ENCODE data around the gene CHIT1. TPM values are rescaled to one million over a fixed set of nuclear protein-coding genes. Genes with fewer than 3 reads are reported as not detected.

The CHIT1 gene
- total and polyA plus RNA-seq, 2 of the 8 experiments (the other 6 are each of a cell fraction or from before 2014, with no cell fraction given): not detected

GRCh38 chr1:203167026-203167912, 62.2 kb downstream of the CHIT1 start:
- no peak overlapping the region for H2BK15ac ChIP-seq (ENCODE audit: low read length)
- no peak overlapping the region for H3K9ac ChIP-seq (replicated peaks in 1 of 4; ENCODE audit: extremely low read depth in 1 of 4, low read depth in 3 of 4, low read length in 3 of 4)
- H3K23ac ChIP-seq (ENCODE audit: insufficient read length): no peak overlapping the region
- H3K18ac ChIP-seq (ENCODE audit: extremely low read depth, low read length): no peak overlapping the region
- no peaks in the 10 kb centered on the region for H4K20me1 ChIP-seq (replicated peaks in 1 of 2; ENCODE audit: control insufficient read depth in 1 of 2, insufficient read depth in 2 of 2, low read length in 2 of 2)
- no peak overlapping the region for H3K14ac ChIP-seq (ENCODE audit: insufficient read length)
- H3K56ac ChIP-seq (replicated peaks; ENCODE audit: insufficient read length, low read depth, low read length): no peak overlapping the region
- H3K4me1 ChIP-seq (replicated peaks in 1 of 4; ENCODE audit: control insufficient read depth in 3 of 4, insufficient read depth in 4 of 4, low read length in 3 of 4): no peaks in the 10 kb centered on the region; a peak in 1 of 7 replicates
- no peak overlapping the region for H2BK20ac ChIP-seq (ENCODE audit: low read length)
- 95% methylated on average over 10 of the region's 23 CpGs; no CpG with 5 or more reads in 1 of the 2 experiments for WGBS, 2 experiments (ENCODE audit: extremely low coverage in 1 of 2, insufficient coverage in 1 of 2, insufficient read length in 1 of 2, insufficient replicate concordance in 2 of 2, low coverage in 1 of 2, low lambda C conversion rate in 2 of 2, missing lambda C conversion rate in 1 of 2)
- no peak overlapping the region for H3K27ac ChIP-seq (ENCODE audit: low read depth, low read length)
- H3K36me3 ChIP-seq (ENCODE audit: control insufficient read depth in 2 of 4, insufficient read depth in 4 of 4, low read length in 3 of 4): no peaks in the 10 kb centered on the region
- no peak overlapping the region for H4K5ac ChIP-seq (ENCODE audit: insufficient read length, low read depth, low read length)
- no peaks in the 10 kb centered on the region for H3K23me2 ChIP-seq (ENCODE audit: low read depth, low read length)
- no peak overlapping the region for H4K8ac ChIP-seq (ENCODE audit: extremely low read depth, insufficient read depth, low read length)
- ChIA-PET POLR2A (ENCODE audit: partially characterized antibody) (interaction anchor here (1.0 kb wide), 1 partner anchor 43 kb away, joined by 3 read pairs; no protein-coding TSS in a partner anchor), CTCF (ENCODE audit: partially characterized antibody) (interaction anchor here (0.7 to 16.8 kb wide), 26 partner anchors 8 to 168 kb away, joined by 3 to 511 read pairs (median 6); partner anchors contain the start of genes ADORA1 and MYBPH)
- H3K4me2 ChIP-seq (ENCODE audit: insufficient read depth in 1 of 2, low read depth in 2 of 2, low read length in 2 of 2): no peak overlapping the region
- no peak for TF ChIP-seq CTCF (IDR thresholded peaks at IDR 0.05; ENCODE audit: control extremely low read depth in 1 of 3, insufficient read depth in 1 of 3, low read depth in 1 of 3, low read length in 3 of 3)
- no peak overlapping the region for H3K4ac ChIP-seq (replicated peaks; ENCODE audit: insufficient read length, low read depth, low read length)
- H3K79me1 ChIP-seq (ENCODE audit: low read depth, low read length): no peaks in the 10 kb centered on the region
- no peak overlapping the region for H4K91ac ChIP-seq (replicated peaks; ENCODE audit: insufficient read length, low read length)
- no peaks in the 10 kb centered on the region for H3K9me3 ChIP-seq (ENCODE audit: insufficient read depth in 2 of 2, low read depth in 1 of 2, low read length in 1 of 2)
- H3K27me3 ChIP-seq (replicated peaks in 1 of 4; ENCODE audit: control insufficient read depth in 3 of 4, extremely low read depth in 1 of 4, insufficient read depth in 3 of 4, low read length in 3 of 4): no peaks in the 10 kb centered on the region
- H3K4me3 ChIP-seq (ENCODE audit: extremely low read depth in 1 of 4, insufficient read depth in 2 of 4, low read depth in 3 of 4, low read length in 4 of 4): no peak overlapping the region
- no peak overlapping the region for H2AFZ ChIP-seq (ENCODE audit: low read length)
- H3K79me2 ChIP-seq (ENCODE audit: control insufficient read depth in 1 of 2, insufficient read depth in 2 of 2, low read length in 2 of 2): no peaks in the 10 kb centered on the region
- DNase-seq (ENCODE audit: low read depth in 1 of 2, low spot score in 2 of 2) (no peak), FAIRE-seq (no peak)
- no peak overlapping the region for H2BK12ac ChIP-seq (ENCODE audit: low read depth, low read length)
- H2BK5ac ChIP-seq (ENCODE audit: low read depth, low read length): no peak overlapping the region
- no peak overlapping the region for H2BK120ac ChIP-seq (replicated peaks; ENCODE audit: low read depth, low read length)
- H2AK5ac ChIP-seq (ENCODE audit: low read depth, low read length): no peak overlapping the region

Measured in H1 (cell line).